SH-SY5Y (cell line): ENCODE measurements around the gene LTA4H.

Experiments
- GATA2 ChIP-seq: IDR thresholded peaks from 2 replicates; pipeline ENCODE4 v1.6.1; 2011; ENCODE audit warnings: mild to moderate bottlenecking, low read depth, low read length
- GATA3 ChIP-seq: IDR thresholded peaks from 2 replicates; pipeline ENCODE4 v1.6.1; 2011; ENCODE audit warnings: low read depth, mild to moderate bottlenecking, low read length, moderate library complexity

- no peak for TF ChIP-seq GATA3
- TF ChIP-seq GATA2, result no peak
These were observed 27.7 kb upstream of the LTA4H start for GRCh38 chr12:96063046-96063445.
